Lower lobe of right lung (tissue), 2 donors: ENCODE measurements around the gene VDR. TPM values are rescaled to one million over a fixed set of nuclear protein-coding genes. Genes with fewer than 3 reads are reported as not detected.

Experiments used
- ATAC-seq, 2 donors: fragments of 200-7000 bp; cut with Tn5 transposase; one replicate each; pipeline ENCODE4 v1.9.1; 2020 to 2022; ENCODE audit warnings: mild to moderate bottlenecking in 2 of 2, moderate library complexity in 2 of 2
- DNase-seq: peaks from one replicate; pipeline ENCODE4 v3.0.0-alpha.2; 2020
- H3K27ac ChIP-seq: fragments of 200-600 bp; one replicate; pipeline ENCODE4 v1.8.0; 2022
- H3K27me3 ChIP-seq: fragments of 200-600 bp; one replicate; pipeline ENCODE4 v1.8.0; 2022; ENCODE audit warnings: low read depth
- H3K36me3 ChIP-seq: fragments of 200-600 bp; one replicate; pipeline ENCODE4 v1.8.0; 2022; ENCODE audit warnings: mild to moderate bottlenecking
- H3K4me1 ChIP-seq: fragments of 200-600 bp; one replicate; pipeline ENCODE4 v1.8.0; 2022
- H3K4me3 ChIP-seq: fragments of 200-600 bp; one replicate; pipeline ENCODE4 v1.8.0; 2022; ENCODE audit warnings: mild to moderate bottlenecking
- H3K9me3 ChIP-seq: fragments of 200-600 bp; one replicate; pipeline ENCODE4 v1.8.0; 2022
- intact Hi-C: fragments of 100-400 bp; cut with DNase I; formaldehyde crosslinking; loops from one replicate; pipeline ENCODE4 v1.11.0; 2022
- total RNA-seq: library from RNA; stranded (reverse); fragmentation: NEBNext Ultra II Directional; extraction: Animal tissue kit (Norgen Biotek cat#: 25700); gene quantifications from one replicate; pipeline ENCODE4 v1.2.1, GENCODE V29; 2021
- TF ChIP-seq, protein P1 (sequence below): fragments of 200-600 bp; IDR thresholded peaks from one replicate; pipeline ENCODE4 v1.8.0; 2022; ENCODE audit warnings: antibody characterized with exemption, mild to moderate bottlenecking
- donor health status: DM: no; HTN: yes; CAD: no; lungs with severe emphysema.

The VDR gene
- total RNA-seq, 1 donor from 2014 or later, result 24.3 TPM

- H3K9me3 ChIP-seq, result no peaks in the 10 kb centered on the region
- peak; percentile 66 for DNase-seq
- no peak overlapping the region for H3K27ac ChIP-seq
- H3K36me3 ChIP-seq, result no peaks in the 10 kb centered on the region
- H3K4me3 ChIP-seq, result no peak overlapping the region
- TF ChIP-seq, protein P1, sequence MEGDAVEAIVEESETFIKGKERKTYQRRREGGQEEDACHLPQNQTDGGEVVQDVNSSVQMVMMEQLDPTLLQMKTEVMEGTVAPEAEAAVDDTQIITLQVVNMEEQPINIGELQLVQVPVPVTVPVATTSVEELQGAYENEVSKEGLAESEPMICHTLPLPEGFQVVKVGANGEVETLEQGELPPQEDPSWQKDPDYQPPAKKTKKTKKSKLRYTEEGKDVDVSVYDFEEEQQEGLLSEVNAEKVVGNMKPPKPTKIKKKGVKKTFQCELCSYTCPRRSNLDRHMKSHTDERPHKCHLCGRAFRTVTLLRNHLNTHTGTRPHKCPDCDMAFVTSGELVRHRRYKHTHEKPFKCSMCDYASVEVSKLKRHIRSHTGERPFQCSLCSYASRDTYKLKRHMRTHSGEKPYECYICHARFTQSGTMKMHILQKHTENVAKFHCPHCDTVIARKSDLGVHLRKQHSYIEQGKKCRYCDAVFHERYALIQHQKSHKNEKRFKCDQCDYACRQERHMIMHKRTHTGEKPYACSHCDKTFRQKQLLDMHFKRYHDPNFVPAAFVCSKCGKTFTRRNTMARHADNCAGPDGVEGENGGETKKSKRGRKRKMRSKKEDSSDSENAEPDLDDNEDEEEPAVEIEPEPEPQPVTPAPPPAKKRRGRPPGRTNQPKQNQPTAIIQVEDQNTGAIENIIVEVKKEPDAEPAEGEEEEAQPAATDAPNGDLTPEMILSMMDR, result no peak
- intact Hi-C loops, result no loop called here
- H3K27me3 ChIP-seq, result peaks cover 14% of the 10 kb centered on the region
- peak in 1 of 2 donors; percentile 25 for ATAC-seq
- peaks cover 9% of the 10 kb centered on the region for H3K4me1 ChIP-seq
Measured at GRCh38 chr12:47946413-47947323, 41.9 kb upstream of the VDR start.

- TF ChIP-seq, protein P1, result no peak
- H3K9me3 ChIP-seq, result no peaks in the 10 kb centered on the region
- H3K4me3 ChIP-seq, result no peak overlapping the region
- H3K27me3 ChIP-seq, result peaks cover 18% of the 10 kb centered on the region
- H3K4me1 ChIP-seq, result peaks cover 9% of the 10 kb centered on the region
- intact Hi-C loops, result no loop called here
- DNase-seq (no peak), ATAC-seq (no peak)
- no peak overlapping the region for H3K27ac ChIP-seq
- no peaks in the 10 kb centered on the region for H3K36me3 ChIP-seq
Measured at GRCh38 chr12:47945341-47945728, 40.5 kb upstream of the VDR start.

GRCh38 chr12:47944685-47945340 is 40.0 kb upstream of the VDR start:
- Histone ChIP-seq H3K27me3 (peaks cover 18% of the 10 kb centered on the region), H3K4me1 (peaks cover 9% of the 10 kb centered on the region), H3K9me3 (no peaks in the 10 kb centered on the region), H3K36me3 (no peaks in the 10 kb centered on the region), H3K27ac (no peak overlapping the region), H3K4me3 (no peak overlapping the region)
- no peak for ATAC-seq
- intact Hi-C loops, result no loop called here
- TF ChIP-seq, protein P1, result no peak
- DNase-seq, result no peak

GRCh38 chr12:47943623-47944340 is 39.0 kb upstream of the VDR start:
- Histone ChIP-seq H3K27me3 (peaks cover 18% of the 10 kb centered on the region), H3K4me3 (no peak overlapping the region), H3K4me1 (peaks cover 9% of the 10 kb centered on the region), H3K36me3 (no peaks in the 10 kb centered on the region), H3K27ac (no peak overlapping the region), H3K9me3 (no peaks in the 10 kb centered on the region)
- DNase-seq, result no peak
- TF ChIP-seq, protein P1, result no peak
- intact Hi-C loops, result no loop called here
- ATAC-seq, result no peak

DNA sequence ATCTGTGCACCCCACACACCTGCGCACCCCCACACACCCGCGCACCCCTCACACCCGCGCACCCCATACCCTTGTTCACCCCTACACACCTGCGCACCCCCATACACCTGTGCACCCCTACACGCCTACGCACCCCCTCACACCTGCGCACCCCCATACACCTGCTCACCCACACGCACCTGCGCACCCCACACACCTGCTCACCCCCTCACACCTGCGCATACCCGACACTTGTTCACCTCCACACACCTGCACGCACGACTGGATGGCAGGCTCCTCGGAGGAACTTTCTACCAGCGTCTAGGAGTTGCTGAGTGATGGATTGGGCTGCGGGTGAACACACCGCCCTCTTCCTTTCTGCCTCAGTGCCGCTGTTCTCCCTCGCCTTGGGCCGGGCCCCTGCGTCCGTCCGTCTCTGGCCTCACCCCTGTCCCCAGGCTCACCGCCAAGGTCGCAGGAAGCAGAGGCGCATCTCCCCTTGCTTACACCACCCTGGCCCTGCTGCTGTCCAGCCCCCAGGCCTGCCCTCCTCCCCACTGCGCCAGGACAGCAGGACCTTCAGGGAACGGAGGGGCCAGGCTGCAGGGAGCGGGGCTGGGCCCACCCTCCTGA is 37.9 kb upstream of the VDR start:
- Histone ChIP-seq H3K27me3 (peaks cover 18% of the 10 kb centered on the region), H3K27ac (no peak overlapping the region), H3K9me3 (no peaks in the 10 kb centered on the region), H3K4me1 (peaks cover 7% of the 10 kb centered on the region), H3K4me3 (no peak overlapping the region), H3K36me3 (no peaks in the 10 kb centered on the region)
- DNase-seq, result no peak
- intact Hi-C loops, result no loop called here
- TF ChIP-seq, protein P1, result no peak
- peak; percentile 14 to 25 for ATAC-seq
